GM18508 (cell line): ENCODE results near the gene ASCC3.
A peak's percentile ranks its signal among the peaks of the same experiment; 100 is the strongest.
"Not testable (repeated sequence)": the region's sequence is repeated elsewhere in the genome, so short reads cannot be mapped to it uniquely, and the experiment has no call there.

ENCODE experiments used
- ATAC-seq: cut with Tn5 transposase; IDR thresholded peaks from one replicate; pipeline ENCODE4 v1.9.1; 2021; ENCODE audit warnings: moderate number of reproducible peaks; ENCODE audit not compliant: insufficient read depth, unreplicated experiment

Gene ASCC3

GRCh38 chr6:100880853-100881706, at the start of gene ASCC3:
ASCC3 (minus strand) TSS chr6:100881329; CDS start chr6:100867997, 13,332 bp downstream.
- peak; percentile 86 for ATAC-seq

GRCh38 chr6:100925749-100926148, 44.6 kb upstream of the ASCC3 start:
- no peak for ATAC-seq

- no peak for ATAC-seq
These were observed 43.6 kb upstream of the ASCC3 start for GRCh38 chr6:100924534-100925227.

- ATAC-seq = no peak
These were observed 42.5 kb upstream of the ASCC3 start for GRCh38 chr6:100923481-100924165.

- ATAC-seq = no peak
These were observed 39.0 kb upstream of the ASCC3 start for GRCh38 chr6:100920028-100920605.

- no peak for ATAC-seq
These were observed 37.0 kb upstream of the ASCC3 start for GRCh38 chr6:100918152-100918551.

- no peak for ATAC-seq
These were observed 34.7 kb upstream of the ASCC3 start for GRCh38 chr6:100915876-100916275.

GRCh38 chr6:100913400-100914276, 32.5 kb upstream of the ASCC3 start:
- no peak for ATAC-seq

GRCh38 chr6:100906325-100906724, 25.2 kb upstream of the ASCC3 start:
- no peak for ATAC-seq

- no peak for ATAC-seq
These were observed 23.9 kb upstream of the ASCC3 start for GRCh38 chr6:100905067-100905466.

GRCh38 chr6:100904316-100904715, 23.2 kb upstream of the ASCC3 start:
- no peak for ATAC-seq

GRCh38 chr6:100901582-100901981, 20.5 kb upstream of the ASCC3 start:
- ATAC-seq = no peak

- ATAC-seq = no peak
These were observed 18.1 kb upstream of the ASCC3 start for GRCh38 chr6:100899202-100899601.

GRCh38 chr6:100897671-100898070, 16.5 kb upstream of the ASCC3 start:
- no peak for ATAC-seq

GRCh38 chr6:100893743-100894142, 12.6 kb upstream of the ASCC3 start:
- ATAC-seq = no peak

GRCh38 chr6:100892693-100893092, 11.6 kb upstream of the ASCC3 start:
- ATAC-seq = no peak

GRCh38 chr6:100892116-100892515, 11.0 kb upstream of the ASCC3 start:
- ATAC-seq = no peak

GRCh38 chr6:100891079-100891478, 9.9 kb upstream of the ASCC3 start:
- no peak for ATAC-seq

- ATAC-seq = not testable (repeated sequence)
These were observed 9.5 kb upstream of the ASCC3 start for GRCh38 chr6:100890646-100891045.

GRCh38 chr6:100889351-100889750, 8.2 kb upstream of the ASCC3 start:
- ATAC-seq = no peak
